Right atrium auricular region (tissue), 2 donors: ENCODE measurements around the gene PRKCZ. TPM values are rescaled to one million over a fixed set of nuclear protein-coding genes. Genes with fewer than 3 reads are reported as not detected.

ENCODE experiments used
- DNase-seq: peaks from one replicate; pipeline ENCODE4 v3.0.0-alpha.2; 2019; ENCODE audit warnings: low spot score
- H3K27ac ChIP-seq, 2 donors: fragments of 200-600 bp; sonication (generic); 1 replicate in 1 of 2; 2 replicates in 1 of 2; pipeline ENCODE4 v1.5.1; 2016 to 2019
- H3K27me3 ChIP-seq, 2 donors: fragments of 200-600 bp; sonication (generic); one replicate each; pipeline versions ENCODE4 v1.5.1 to v1.6.0; 2017 to 2019
- H3K36me3 ChIP-seq: fragments of 200-600 bp; sonication (generic); one replicate; pipeline ENCODE4 v1.5.1; 2016
- H3K4me1 ChIP-seq, 2 donors: fragments of 200-600 bp; sonication (generic); one replicate each; pipeline versions ENCODE4 v1.5.1 to v1.6.0; 2017 to 2019
- H3K4me3 ChIP-seq, 2 donors: fragments of 200-600 bp; sonication (generic); 1 replicate in 1 of 2; 2 replicates in 1 of 2; pipeline ENCODE4 v1.5.1; 2017 to 2019; ENCODE audit warnings: mild to moderate bottlenecking in 1 of 2, moderate library complexity in 1 of 2
- H3K9me3 ChIP-seq, 2 donors: fragments of 200-600 bp; sonication (generic); one replicate each; pipeline ENCODE4 v1.5.1; 2019
- CTCF ChIP-seq, 2 donors: fragments of 200-600 bp; sonication (generic); IDR thresholded peaks; one replicate each; pipeline ENCODE4 v1.5.1; 2019; ENCODE audit warnings: antibody characterized with exemption in 2 of 2
- total RNA-seq, 2 donors: library from RNA; depleted of rRNA; stranded (reverse); fragments of >200 nt; gene quantifications; one replicate each; pipeline ENCODE4 v1.1.0, GENCODE V29; 2016

PRKCZ gene
- total RNA-seq, 2 donors from 2014 or later = 15.3 to 16.4 TPM

GRCh38 chr1:2041305-2041704 is 8.9 kb upstream of the PRKCZ start:
- H3K4me1 ChIP-seq = peaks cover 0 to 14% of the 10 kb centered on the region in 2 donors
- H3K9me3 ChIP-seq = no peaks in the 10 kb centered on the region
- DNase-seq = no peak
- H3K4me3 ChIP-seq = no peak overlapping the region
- TF ChIP-seq CTCF (IDR thresholded peaks at IDR 0.05) = no peak
- H3K27me3 ChIP-seq = no peaks in the 10 kb centered on the region
- H3K27ac ChIP-seq = no peak overlapping the region
- no peaks in the 10 kb centered on the region for H3K36me3 ChIP-seq

- DNase-seq = no peak
- no peaks in the 10 kb centered on the region for H3K27me3 ChIP-seq
- peaks cover 0 to 14% of the 10 kb centered on the region in 2 donors for H3K4me1 ChIP-seq
Observed at GRCh38 chr1:2041887-2042286, 8.3 kb upstream of the PRKCZ start.

GRCh38 chr1:2042830-2043773 is 7.1 kb upstream of the PRKCZ start:
- H3K27me3 ChIP-seq = peaks cover 0 to 4% of the 10 kb centered on the region in 2 donors
- no peak for TF ChIP-seq CTCF (IDR thresholded peaks at IDR 0.05)
- no peak overlapping the region for H3K27ac ChIP-seq
- H3K9me3 ChIP-seq = no peaks in the 10 kb centered on the region
- no peaks in the 10 kb centered on the region for H3K36me3 ChIP-seq
- H3K4me3 ChIP-seq = no peak overlapping the region
- DNase-seq = no peak
- peaks cover 0 to 14% of the 10 kb centered on the region in 2 donors for H3K4me1 ChIP-seq

More at GRCh38 chr1:2041887-2042286, 8.3 kb upstream of the PRKCZ start:
- Histone ChIP-seq H3K36me3 (no peaks in the 10 kb centered on the region), H3K4me3 (no peak overlapping the region), H3K27ac (no peak overlapping the region), H3K9me3 (no peaks in the 10 kb centered on the region)
- no peak for TF ChIP-seq CTCF (IDR thresholded peaks at IDR 0.05)

- Histone ChIP-seq H3K9me3 (no peaks in the 10 kb centered on the region), H3K4me1 (peaks cover 0 to 14% of the 10 kb centered on the region in 2 donors), H3K4me3 (no peak overlapping the region), H3K36me3 (no peaks in the 10 kb centered on the region), H3K27me3 (peaks cover 0 to 4% of the 10 kb centered on the region in 2 donors), H3K27ac (no peak overlapping the region)
- DNase-seq = no peak
- no peak for TF ChIP-seq CTCF (IDR thresholded peaks at IDR 0.05)
Observed at GRCh38 chr1:2043886-2044285, 6.3 kb upstream of the PRKCZ start.

- peaks cover 0 to 19% of the 10 kb centered on the region in 2 donors for H3K4me1 ChIP-seq
- no peak for DNase-seq
- H3K27ac ChIP-seq = no peak overlapping the region
- H3K9me3 ChIP-seq = no peaks in the 10 kb centered on the region
- TF ChIP-seq CTCF (IDR thresholded peaks at IDR 0.05) = peak; percentile 92
- H3K27me3 ChIP-seq = peaks cover 0 to 4% of the 10 kb centered on the region in 2 donors
- no peaks in the 10 kb centered on the region for H3K36me3 ChIP-seq
- H3K4me3 ChIP-seq = peak overlapping the region in 1 of 2 donors; percentile 37
Observed at GRCh38 chr1:2044510-2045319, 5.5 kb upstream of the PRKCZ start.
